Measurements from ENCODE around the gene NUP98. TPM values are rescaled to one million over a fixed set of nuclear protein-coding genes. Genes with fewer than 3 reads are reported as not detected.

The NUP98 gene
- total RNA-seq, 1 experiment from 2014 or later, result 114 TPM

DNA sequence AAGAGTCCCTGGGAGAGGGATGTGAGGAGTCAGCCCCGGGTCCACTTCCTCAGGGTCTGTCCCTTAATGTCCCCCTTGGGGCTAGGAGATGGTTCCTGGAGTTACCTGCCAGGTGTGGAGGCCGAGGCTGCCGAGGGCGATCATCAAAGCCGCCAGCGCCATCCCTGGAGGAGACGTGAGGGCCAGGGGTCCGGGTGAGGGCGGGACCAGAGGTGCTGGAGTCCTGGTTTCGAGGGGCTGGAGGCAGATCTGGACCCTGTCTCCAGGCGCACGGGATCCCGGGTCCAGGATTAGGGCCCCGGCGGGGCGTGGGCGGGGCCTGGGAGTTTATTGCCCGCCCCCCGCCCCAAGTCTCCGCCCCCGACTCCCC, 155.7 kb downstream of the NUP98 start, which contains the start of gene ART5:
ART5 (minus strand) TSS at position 292 of the 370 bp plus-strand sequence; CDS start at position 162, 130 bp downstream.
- BruUV-seq (replicated peaks), result no TSS peak

GRCh38 chr11:3641191-3641590, 156.2 kb downstream of the NUP98 start:
- no peaks in the 10 kb centered on the region for H3K9me3 Mint-ChIP-seq (ENCODE audit: low read depth, unreplicated experiment)
- H3K27ac Mint-ChIP-seq (ENCODE audit: unreplicated experiment), result no peak overlapping the region
- peaks cover 14% of the 10 kb centered on the region for H3K4me1 Mint-ChIP-seq (ENCODE audit: low read depth, unreplicated experiment)
- TF ChIP-seq, protein P1, sequence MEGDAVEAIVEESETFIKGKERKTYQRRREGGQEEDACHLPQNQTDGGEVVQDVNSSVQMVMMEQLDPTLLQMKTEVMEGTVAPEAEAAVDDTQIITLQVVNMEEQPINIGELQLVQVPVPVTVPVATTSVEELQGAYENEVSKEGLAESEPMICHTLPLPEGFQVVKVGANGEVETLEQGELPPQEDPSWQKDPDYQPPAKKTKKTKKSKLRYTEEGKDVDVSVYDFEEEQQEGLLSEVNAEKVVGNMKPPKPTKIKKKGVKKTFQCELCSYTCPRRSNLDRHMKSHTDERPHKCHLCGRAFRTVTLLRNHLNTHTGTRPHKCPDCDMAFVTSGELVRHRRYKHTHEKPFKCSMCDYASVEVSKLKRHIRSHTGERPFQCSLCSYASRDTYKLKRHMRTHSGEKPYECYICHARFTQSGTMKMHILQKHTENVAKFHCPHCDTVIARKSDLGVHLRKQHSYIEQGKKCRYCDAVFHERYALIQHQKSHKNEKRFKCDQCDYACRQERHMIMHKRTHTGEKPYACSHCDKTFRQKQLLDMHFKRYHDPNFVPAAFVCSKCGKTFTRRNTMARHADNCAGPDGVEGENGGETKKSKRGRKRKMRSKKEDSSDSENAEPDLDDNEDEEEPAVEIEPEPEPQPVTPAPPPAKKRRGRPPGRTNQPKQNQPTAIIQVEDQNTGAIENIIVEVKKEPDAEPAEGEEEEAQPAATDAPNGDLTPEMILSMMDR (IDR thresholded peaks at IDR 0.05; ENCODE audit: unreplicated experiment), result no peak
- H3K36me3 Mint-ChIP-seq (ENCODE audit: insufficient read depth, unreplicated experiment), result peaks cover 11% of the 10 kb centered on the region
- peaks cover 65% of the 10 kb centered on the region for H3K27me3 Mint-ChIP-seq (ENCODE audit: unreplicated experiment)
- DNase-seq, result no peak
- H3K4me3 Mint-ChIP-seq (ENCODE audit: low read depth, unreplicated experiment), result peak overlapping the region; percentile 68
- intact Hi-C loops (cut with micrococcal nuclease; ENCODE audit: unreplicated experiment), result no loop called here
- BruUV-seq (replicated peaks), result no TSS peak
- CTCF ChIA-PET, result no interaction called here

More for the DNA sequence above, 155.7 kb downstream of the NUP98 start, which contains the start of gene ART5:
- peaks cover 14% of the 10 kb centered on the region for H3K4me1 Mint-ChIP-seq (ENCODE audit: low read depth, unreplicated experiment)
- intact Hi-C loops (cut with micrococcal nuclease; ENCODE audit: unreplicated experiment), result no loop called here
- peaks cover 65% of the 10 kb centered on the region for H3K27me3 Mint-ChIP-seq (ENCODE audit: unreplicated experiment)
- peak within 1 kb of the TSS; percentile 68 for H3K4me3 Mint-ChIP-seq (ENCODE audit: low read depth, unreplicated experiment)
- TF ChIP-seq, protein P1 (IDR thresholded peaks at IDR 0.05; ENCODE audit: unreplicated experiment), result no peak
- H3K9me3 Mint-ChIP-seq (ENCODE audit: low read depth, unreplicated experiment), result no peaks in the 10 kb centered on the region
- DNase-seq, result no peak
- no peak within 1 kb of the TSS for H3K27ac Mint-ChIP-seq (ENCODE audit: unreplicated experiment)
- CTCF ChIA-PET, result no interaction called here
- peaks cover 11% of the 10 kb centered on the region for H3K36me3 Mint-ChIP-seq (ENCODE audit: insufficient read depth, unreplicated experiment)

GRCh38 chr11:3639841-3640240, 157.5 kb downstream of the NUP98 start:
- peaks cover 8% of the 10 kb centered on the region for H3K4me1 Mint-ChIP-seq (ENCODE audit: low read depth, unreplicated experiment)
- CTCF ChIA-PET, result no interaction called here

DNA sequence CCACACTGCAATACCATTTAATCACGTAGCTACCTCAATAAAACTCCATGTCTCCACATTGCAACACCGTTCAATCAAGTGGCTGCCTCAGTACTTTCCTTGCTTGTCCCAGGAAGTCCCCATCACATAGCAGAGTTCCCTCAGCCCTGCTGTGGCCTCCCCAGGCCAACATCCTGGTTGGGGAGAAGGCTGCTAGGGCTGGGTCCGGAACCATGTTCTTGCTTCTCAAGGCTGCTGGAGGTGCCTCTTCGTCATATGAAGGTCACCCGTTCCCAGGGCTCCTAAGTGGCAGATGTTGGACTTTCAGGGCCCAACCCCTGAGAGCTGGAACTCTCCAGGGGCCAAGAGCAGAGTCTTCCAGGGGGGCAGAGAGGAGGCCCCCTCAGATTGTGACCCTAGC, 158.8 kb downstream of the NUP98 start:
- DNase-seq, result no peak

More at GRCh38 chr11:3639841-3640240, 157.5 kb downstream of the NUP98 start:
- H3K4me3 Mint-ChIP-seq (ENCODE audit: low read depth, unreplicated experiment), result no peak overlapping the region
- no peak overlapping the region for H3K27ac Mint-ChIP-seq (ENCODE audit: unreplicated experiment)
- peaks cover 76% of the 10 kb centered on the region for H3K27me3 Mint-ChIP-seq (ENCODE audit: unreplicated experiment)
- no TSS peak for BruUV-seq (replicated peaks)
- no peak for DNase-seq
- peaks cover 11% of the 10 kb centered on the region for H3K36me3 Mint-ChIP-seq (ENCODE audit: insufficient read depth, unreplicated experiment)
- TF ChIP-seq, protein P1 (IDR thresholded peaks at IDR 0.05; ENCODE audit: unreplicated experiment), result no peak
- intact Hi-C loops (cut with micrococcal nuclease; ENCODE audit: unreplicated experiment), result no loop called here
- no peaks in the 10 kb centered on the region for H3K9me3 Mint-ChIP-seq (ENCODE audit: low read depth, unreplicated experiment)

More for the DNA sequence above, 158.8 kb downstream of the NUP98 start:
- H3K27ac Mint-ChIP-seq (ENCODE audit: unreplicated experiment), result no peak overlapping the region
- intact Hi-C loops (cut with micrococcal nuclease; ENCODE audit: unreplicated experiment), result no loop called here
- peaks cover 11% of the 10 kb centered on the region for H3K36me3 Mint-ChIP-seq (ENCODE audit: insufficient read depth, unreplicated experiment)
- no peaks in the 10 kb centered on the region for H3K4me1 Mint-ChIP-seq (ENCODE audit: low read depth, unreplicated experiment)
- H3K9me3 Mint-ChIP-seq (ENCODE audit: low read depth, unreplicated experiment), result no peaks in the 10 kb centered on the region
- BruUV-seq (replicated peaks), result no TSS peak
- peaks cover 79% of the 10 kb centered on the region for H3K27me3 Mint-ChIP-seq (ENCODE audit: unreplicated experiment)
- CTCF ChIA-PET, result no interaction called here
- TF ChIP-seq, protein P1 (IDR thresholded peaks at IDR 0.05; ENCODE audit: unreplicated experiment), result no peak
- no peak overlapping the region for H3K4me3 Mint-ChIP-seq (ENCODE audit: low read depth, unreplicated experiment)
